Measurements from ENCODE around the gene AHCTF1.
"Not testable (repeated sequence)": the region's sequence is repeated elsewhere in the genome, so short reads cannot be mapped to it uniquely, and the experiment has no call there.

Gene AHCTF1

DNA sequence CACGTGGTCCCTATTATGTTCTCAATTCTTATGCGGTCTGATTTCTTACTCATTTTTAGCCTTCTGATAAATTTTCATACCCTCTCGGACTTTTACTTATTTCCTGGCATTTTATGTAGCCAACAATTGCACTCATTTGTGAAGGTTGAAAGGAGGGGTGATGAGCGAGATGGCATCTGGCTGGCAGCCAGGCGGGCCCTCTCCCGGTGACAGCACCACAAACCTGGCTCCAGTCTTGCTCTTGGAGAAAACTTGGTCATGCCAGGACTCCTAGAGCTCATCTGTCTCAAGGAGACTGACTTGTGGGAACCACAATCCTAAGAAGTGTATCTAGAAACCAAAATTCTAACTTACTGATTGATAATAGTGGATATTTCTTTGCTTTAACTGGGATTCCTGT lies 14.6 kb upstream of the AHCTF1 start:
- Mint-ChIP-seq H3K27me3 (no peaks in the 10 kb centered on the region), H3K36me3 (no peaks in the 10 kb centered on the region), H3K4me3 (no peak overlapping the region), H3K9me3 (peaks cover 4% of the 10 kb centered on the region), H3K27ac (no peak overlapping the region), H3K4me1 (no peaks in the 10 kb centered on the region)
- no peak for DNase-seq
- CTCF ChIA-PET = interaction anchor here (1.4 kb wide), 1 partner anchor 25 kb away, joined by 3 read pairs; no protein-coding TSS in a partner anchor

DNA sequence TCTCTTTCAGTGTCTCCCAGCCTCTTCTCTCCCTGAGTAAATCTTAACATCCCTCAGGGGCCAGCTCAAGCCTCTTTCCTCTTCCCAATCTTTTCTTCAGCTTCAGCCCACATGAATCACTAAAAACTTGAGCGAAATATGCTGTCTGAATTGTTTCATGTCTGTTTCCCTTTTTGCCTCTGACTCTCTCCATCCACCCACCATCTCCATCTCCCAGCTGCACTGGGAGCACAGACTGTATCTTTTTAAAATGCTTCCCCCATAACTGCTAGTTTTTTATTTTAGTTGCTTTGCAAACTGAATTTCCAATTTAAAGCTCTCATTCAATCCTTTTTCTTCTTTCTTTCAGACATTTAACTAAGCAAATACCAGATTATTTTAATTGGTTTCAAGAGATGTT lies 3.0 kb upstream of the AHCTF1 start:
- Mint-ChIP-seq H3K4me1 (peaks cover 21% of the 10 kb centered on the region), H3K36me3 (peaks cover 11% of the 10 kb centered on the region), H3K27ac (no peak overlapping the region), H3K9me3 (no peaks in the 10 kb centered on the region), H3K27me3 (peaks cover 10% of the 10 kb centered on the region), H3K4me3 (no peak overlapping the region)
- CTCF ChIA-PET = interaction anchor here (0.6 to 0.7 kb wide), 2 partner anchors 86 to 557 kb away, joined by 3 read pairs; no protein-coding TSS in a partner anchor
- no peak for DNase-seq

DNA sequence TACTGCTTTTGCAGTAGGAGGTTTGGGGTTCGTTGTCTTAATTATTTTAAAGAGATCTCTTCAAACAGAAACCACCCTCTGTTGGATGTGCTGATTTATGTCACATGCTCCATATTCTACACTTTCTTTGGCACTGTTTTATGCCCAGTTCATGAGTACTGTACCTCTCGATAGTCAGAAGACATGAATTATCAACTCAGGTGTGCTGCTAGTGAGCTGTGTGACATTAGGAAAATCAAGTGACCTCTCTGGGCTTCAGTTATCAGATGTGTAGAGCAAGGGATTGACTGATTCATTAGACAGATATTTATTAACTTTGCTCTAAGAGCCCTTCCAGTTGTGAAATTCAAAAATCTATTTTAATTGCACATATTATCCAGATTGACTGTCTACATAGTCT lies 2.1 kb upstream of the AHCTF1 start:
- no peak for DNase-seq
- Mint-ChIP-seq H3K27ac (no peak overlapping the region), H3K9me3 (no peaks in the 10 kb centered on the region), H3K27me3 (peaks cover 10% of the 10 kb centered on the region), H3K4me3 (no peak overlapping the region), H3K4me1 (peaks cover 27% of the 10 kb centered on the region), H3K36me3 (peaks cover 15% of the 10 kb centered on the region)
- CTCF ChIA-PET = no interaction called here

DNA sequence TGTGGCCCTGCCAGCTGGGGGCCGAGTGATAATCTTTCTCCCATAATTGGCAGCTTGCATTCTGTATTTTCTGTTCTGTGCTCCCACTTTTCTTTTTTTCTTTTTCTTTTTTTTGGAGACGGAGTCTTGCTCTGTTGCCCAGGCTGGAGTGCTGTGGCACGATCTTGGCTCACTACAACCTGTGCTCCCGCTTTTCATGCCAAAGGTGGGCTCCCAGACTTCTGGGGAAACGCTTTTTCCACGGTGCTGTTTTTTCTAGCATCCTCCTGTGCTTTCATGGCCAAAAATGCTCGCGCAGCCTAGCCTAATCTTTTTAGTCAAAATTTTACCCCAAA lies 585 bp upstream of the AHCTF1 start:
- CTCF ChIA-PET = no interaction called here
- Mint-ChIP-seq H3K27ac (peak overlapping the region; percentile 98), H3K36me3 (peaks cover 27% of the 10 kb centered on the region), H3K9me3 (no peaks in the 10 kb centered on the region), H3K27me3 (peaks cover 10% of the 10 kb centered on the region), H3K4me3 (peak overlapping the region; percentile 96), H3K4me1 (peaks cover 34% of the 10 kb centered on the region)
- DNase-seq = no peak

DNA sequence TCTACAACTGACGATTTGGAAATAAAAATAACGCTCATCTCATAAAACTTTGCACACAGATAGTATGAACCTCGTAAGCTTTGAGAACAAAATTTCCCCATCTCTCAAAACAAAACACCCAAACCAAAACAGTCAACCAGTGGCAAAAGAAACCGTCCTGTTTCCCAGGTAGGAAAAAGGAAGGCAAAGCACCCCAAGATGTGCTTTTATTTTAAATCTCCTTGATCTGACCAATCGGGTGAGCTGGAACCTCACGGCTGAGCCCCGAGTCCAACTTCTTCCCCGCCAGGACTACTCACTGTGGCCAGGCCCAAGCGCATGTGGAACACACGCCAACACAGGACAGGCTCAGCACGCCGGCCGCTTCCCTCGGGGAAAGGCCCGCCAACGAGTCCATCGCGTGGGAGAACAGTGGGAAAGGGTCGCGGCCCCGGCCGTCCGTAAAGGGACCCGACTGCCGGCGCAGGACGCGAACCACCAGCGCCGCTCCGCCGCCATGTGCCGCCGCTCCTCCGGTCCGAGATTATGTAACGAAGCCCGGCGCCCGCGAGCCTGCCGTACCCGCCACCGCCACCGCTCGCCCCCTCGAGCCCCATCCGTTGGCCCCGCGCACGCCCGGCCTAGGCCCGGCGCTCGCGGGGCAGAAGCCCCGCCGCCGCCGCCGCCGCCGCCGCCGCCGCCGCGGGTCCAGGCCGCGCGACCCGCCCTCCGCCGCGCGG lies 759 bp downstream of the AHCTF1 start:
- CTCF ChIA-PET = no interaction called here
- Mint-ChIP-seq H3K36me3 (peaks cover 40% of the 10 kb centered on the region), H3K27ac (peak overlapping the region; percentile 94), H3K4me1 (peaks cover 38% of the 10 kb centered on the region), H3K4me3 (peak overlapping the region; percentile 93), H3K9me3 (peaks cover 2% of the 10 kb centered on the region), H3K27me3 (peaks cover 10% of the 10 kb centered on the region)
- peak; percentile 63 for DNase-seq

DNA sequence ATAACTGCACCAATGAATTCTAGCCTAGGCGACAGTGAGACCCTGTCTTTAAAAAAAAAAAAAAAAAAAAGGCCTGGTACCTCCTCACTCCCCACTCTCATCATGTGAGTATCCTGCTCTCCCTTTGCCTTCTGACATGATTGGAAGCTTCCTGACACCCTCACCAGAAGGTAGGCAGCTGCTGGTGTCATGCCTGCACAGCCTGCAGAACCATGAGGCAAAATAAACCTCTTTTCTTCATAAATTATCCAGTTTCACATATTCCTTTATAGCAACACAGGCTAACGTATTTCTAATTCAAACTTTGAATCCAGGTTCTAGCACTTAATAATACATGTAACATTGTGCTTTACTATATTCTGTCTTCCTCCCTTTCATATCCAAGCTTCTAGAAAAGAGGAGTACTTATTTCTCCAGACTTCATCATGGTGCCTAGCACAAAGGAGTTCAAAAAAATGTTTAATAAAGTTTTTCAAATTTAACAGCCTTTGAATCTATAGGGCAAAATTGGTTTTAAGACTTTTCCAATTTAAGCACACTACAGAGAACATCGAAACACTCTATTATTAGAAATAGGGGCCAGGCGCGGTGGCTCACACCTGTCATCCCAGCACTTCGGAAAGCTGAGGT lies 5.6 kb downstream of the AHCTF1 start:
- peaks cover 40% of the 10 kb centered on the region for H3K4me1 Mint-ChIP-seq
- CTCF ChIA-PET = no interaction called here
- no peak for DNase-seq
- H3K4me3 Mint-ChIP-seq = no peak overlapping the region
- no peaks in the 10 kb centered on the region for H3K27me3 Mint-ChIP-seq
- no peak overlapping the region for H3K27ac Mint-ChIP-seq
- H3K9me3 Mint-ChIP-seq = peaks cover 3% of the 10 kb centered on the region
- peaks cover 56% of the 10 kb centered on the region for H3K36me3 Mint-ChIP-seq

DNA sequence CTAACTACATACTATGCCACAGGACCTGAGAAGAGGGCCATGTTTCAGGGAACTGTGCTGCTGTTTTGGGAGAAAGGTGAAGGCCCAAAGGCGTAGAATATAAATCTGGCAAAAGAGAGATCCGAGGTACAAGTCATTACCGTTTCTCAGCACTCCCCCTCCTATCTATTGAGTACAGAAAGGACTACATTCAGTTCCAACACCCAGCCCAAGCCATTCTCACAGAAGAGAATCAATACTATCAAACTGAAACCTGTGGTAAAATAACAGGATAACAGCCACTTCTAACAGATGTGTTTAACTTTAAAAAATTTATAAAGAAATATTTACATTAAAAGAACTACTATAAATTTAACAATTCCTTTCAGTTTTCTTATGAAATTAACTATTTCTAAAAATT lies 7.8 kb downstream of the AHCTF1 start:
- CTCF ChIA-PET = no interaction called here
- no peak overlapping the region for H3K4me3 Mint-ChIP-seq
- peaks cover 42% of the 10 kb centered on the region for H3K36me3 Mint-ChIP-seq

DNA sequence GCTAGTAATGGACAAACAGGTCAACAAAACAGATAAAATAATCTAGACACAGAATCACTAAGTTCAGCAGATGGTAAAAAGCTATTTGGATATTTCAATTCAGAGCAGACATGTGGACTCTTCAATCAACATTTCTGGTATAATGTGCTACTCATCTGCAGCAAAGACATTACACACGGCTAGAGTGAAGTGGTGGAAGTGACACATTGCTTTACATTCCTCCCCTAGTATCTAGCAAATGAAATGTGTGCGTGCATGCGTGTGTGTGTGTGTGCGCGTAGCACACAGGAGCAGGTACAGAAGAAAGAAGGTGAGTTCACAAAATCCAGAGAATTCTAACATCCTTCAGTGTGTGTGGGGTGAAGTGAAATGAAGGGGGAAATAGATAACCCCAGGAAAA lies 8.3 kb downstream of the AHCTF1 start:
- H3K4me1 Mint-ChIP-seq = peaks cover 19% of the 10 kb centered on the region
- no peak overlapping the region for H3K27ac Mint-ChIP-seq
- no peak overlapping the region for H3K4me3 Mint-ChIP-seq

More for the DNA sequence above, 7.8 kb downstream of the AHCTF1 start:
- peaks cover 24% of the 10 kb centered on the region for H3K4me1 Mint-ChIP-seq
- DNase-seq = no peak
- H3K9me3 Mint-ChIP-seq = peaks cover 3% of the 10 kb centered on the region
- no peak overlapping the region for H3K27ac Mint-ChIP-seq
- H3K27me3 Mint-ChIP-seq = no peaks in the 10 kb centered on the region

DNA sequence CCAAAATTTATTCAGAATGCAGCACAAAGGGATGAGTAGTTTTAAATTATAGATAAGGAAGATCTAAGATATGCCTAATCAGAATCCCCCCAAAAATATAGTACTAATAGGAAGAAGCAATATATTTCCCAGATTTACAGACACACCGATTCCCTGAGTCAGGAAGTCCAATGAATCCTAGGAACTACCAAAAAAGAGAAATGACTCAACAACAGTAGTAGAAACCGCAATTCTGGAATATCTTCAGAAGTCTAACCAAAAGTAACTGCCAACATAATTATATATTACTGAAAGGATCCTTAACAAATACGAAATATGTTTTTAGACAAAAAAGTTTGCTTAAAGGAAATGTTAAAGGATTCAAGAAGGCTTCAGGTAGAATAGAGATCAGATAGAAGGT lies 10.3 kb downstream of the AHCTF1 start:
- DNase-seq = no peak
- peaks cover 16% of the 10 kb centered on the region for H3K4me1 Mint-ChIP-seq
- CTCF ChIA-PET = no interaction called here

More for the DNA sequence above, 8.3 kb downstream of the AHCTF1 start:
- Mint-ChIP-seq H3K36me3 (peaks cover 42% of the 10 kb centered on the region), H3K27me3 (no peaks in the 10 kb centered on the region), H3K9me3 (peaks cover 3% of the 10 kb centered on the region)
- CTCF ChIA-PET = no interaction called here
- no peak for DNase-seq

DNA sequence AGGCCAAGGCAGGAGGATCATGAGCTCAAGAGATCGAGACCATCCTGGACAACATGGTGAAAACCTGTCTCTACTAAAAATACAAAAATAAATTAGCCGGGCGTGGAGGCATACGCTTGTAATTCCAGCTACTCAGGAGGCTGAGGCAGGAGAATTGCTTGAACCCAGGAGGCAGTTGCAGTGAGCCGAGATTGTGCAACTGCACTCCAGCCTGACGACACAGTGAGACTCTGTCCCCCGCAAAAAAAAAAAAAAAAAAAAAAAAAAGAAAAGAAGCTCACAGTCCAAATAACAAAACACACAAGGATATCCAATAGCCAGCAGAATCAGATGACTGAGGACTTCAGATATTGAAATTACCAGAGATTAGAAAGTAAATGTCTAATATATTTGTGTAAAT lies 11.8 kb downstream of the AHCTF1 start:
- no peaks in the 10 kb centered on the region for H3K27me3 Mint-ChIP-seq
- no peaks in the 10 kb centered on the region for H3K9me3 Mint-ChIP-seq
- CTCF ChIA-PET = no interaction called here

More for the DNA sequence above, 10.3 kb downstream of the AHCTF1 start:
- Mint-ChIP-seq H3K9me3 (peaks cover 3% of the 10 kb centered on the region), H3K27me3 (no peaks in the 10 kb centered on the region), H3K27ac (no peak overlapping the region), H3K36me3 (peaks cover 32% of the 10 kb centered on the region), H3K4me3 (no peak overlapping the region)

DNA sequence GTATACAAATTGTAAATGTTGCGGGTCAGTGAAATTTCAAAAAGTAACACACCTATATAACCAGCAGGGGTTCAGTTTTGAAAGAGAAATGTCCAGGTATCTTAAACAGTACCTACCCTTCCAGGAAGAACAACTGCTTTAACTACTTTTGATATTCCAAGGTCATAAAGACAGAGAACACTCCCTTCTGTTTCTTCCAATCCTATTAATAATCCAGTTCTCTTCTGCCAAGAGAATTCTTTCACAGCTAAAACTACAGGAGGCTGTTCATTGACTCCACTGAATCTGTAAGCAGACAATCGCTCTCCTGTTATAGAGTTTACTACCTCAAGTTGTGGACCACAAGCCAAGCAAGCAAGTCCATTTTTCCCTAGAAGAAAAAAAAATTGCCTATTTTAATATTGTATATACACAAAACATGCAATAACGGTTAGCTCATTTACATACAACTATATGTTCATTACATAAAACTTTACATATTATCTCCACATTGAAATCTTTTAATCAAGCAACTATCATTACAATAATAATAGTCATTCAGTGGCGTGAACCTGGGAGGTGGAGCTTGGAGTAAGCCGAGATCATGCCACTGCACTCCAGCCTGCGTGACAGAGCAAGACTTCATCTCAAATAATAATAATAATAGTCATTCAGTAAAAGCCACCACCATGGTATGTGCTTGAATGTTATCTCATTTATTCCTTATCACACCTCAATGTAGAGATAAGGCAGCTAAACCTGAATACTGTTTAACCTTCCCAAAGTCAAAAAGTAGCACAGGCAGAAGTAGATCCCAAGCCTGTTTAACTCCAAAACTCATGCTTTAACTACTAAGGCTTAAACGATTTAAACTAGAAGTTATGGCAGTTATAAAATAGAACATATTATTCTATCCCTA lies 15.5 kb downstream of the AHCTF1 start:
- CTCF ChIA-PET, DNase-seq, H3K27me3 Mint-ChIP-seq, H3K4me3 Mint-ChIP-seq, H3K4me1 Mint-ChIP-seq, H3K9me3 Mint-ChIP-seq, H3K27ac Mint-ChIP-seq: not testable (repeated sequence)
- peaks cover 23% of the 10 kb centered on the region for H3K36me3 Mint-ChIP-seq

More for the DNA sequence above, 11.8 kb downstream of the AHCTF1 start:
- DNase-seq = no peak
- Mint-ChIP-seq H3K27ac (no peak overlapping the region), H3K36me3 (peaks cover 24% of the 10 kb centered on the region), H3K4me3 (no peak overlapping the region), H3K4me1 (peaks cover 11% of the 10 kb centered on the region)

DNA sequence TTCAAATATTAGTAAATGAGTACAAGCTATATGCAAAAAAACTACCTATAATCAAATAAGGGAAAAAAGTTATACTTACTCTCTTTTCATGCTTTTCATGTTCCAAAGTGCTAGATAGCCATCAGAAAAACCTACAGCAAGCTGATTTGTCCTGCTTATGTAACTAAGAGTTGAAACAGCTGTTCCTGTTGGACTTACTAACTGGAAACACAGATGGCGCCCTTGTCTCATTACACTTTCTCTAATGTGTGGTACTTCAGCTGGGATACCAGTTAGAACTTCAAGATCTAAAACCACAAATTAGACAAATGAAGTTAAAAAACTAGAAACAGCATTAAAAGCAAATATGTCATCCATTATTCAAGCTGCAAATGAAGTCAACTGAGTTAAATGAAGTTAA lies 24.3 kb downstream of the AHCTF1 start:
- Mint-ChIP-seq H3K9me3 (no peaks in the 10 kb centered on the region), H3K27ac (no peak overlapping the region), H3K4me1 (peaks cover 2% of the 10 kb centered on the region), H3K4me3 (no peak overlapping the region), H3K27me3 (no peaks in the 10 kb centered on the region), H3K36me3 (peaks cover 41% of the 10 kb centered on the region)
- DNase-seq = peak; percentile 33
- CTCF ChIA-PET = interaction anchor here (0.8 to 2.6 kb wide), 5 partner anchors 18 to 306 kb away, joined by 3 to 19 read pairs (median 3); no protein-coding TSS in a partner anchor

DNA sequence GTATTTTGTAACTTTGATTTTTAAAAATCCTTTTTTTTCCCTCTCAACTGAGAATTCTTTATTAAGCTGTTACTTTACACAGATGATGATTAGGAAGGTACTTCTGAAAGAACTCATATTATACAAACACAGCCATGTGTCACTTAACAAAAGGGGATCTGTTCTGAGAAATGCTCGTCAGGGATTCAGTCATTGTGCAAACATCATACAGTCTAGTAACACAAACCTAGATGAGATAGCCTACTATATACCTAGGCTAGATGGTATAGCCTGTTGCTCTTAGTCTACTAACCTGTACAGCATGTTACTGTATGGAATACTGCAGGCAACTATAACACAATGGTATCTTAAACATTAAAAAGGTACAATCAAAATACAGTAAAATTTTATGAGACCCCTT lies 24.9 kb downstream of the AHCTF1 start:
- Mint-ChIP-seq H3K9me3 (no peaks in the 10 kb centered on the region), H3K4me1 (peaks cover 2% of the 10 kb centered on the region), H3K4me3 (no peak overlapping the region), H3K36me3 (peaks cover 45% of the 10 kb centered on the region), H3K27ac (no peak overlapping the region), H3K27me3 (no peaks in the 10 kb centered on the region)
- CTCF ChIA-PET = interaction anchor here (0.8 to 2.6 kb wide), 6 partner anchors 12 to 307 kb away, joined by 3 to 19 read pairs (median 3); no protein-coding TSS in a partner anchor
- DNase-seq = no peak

DNA sequence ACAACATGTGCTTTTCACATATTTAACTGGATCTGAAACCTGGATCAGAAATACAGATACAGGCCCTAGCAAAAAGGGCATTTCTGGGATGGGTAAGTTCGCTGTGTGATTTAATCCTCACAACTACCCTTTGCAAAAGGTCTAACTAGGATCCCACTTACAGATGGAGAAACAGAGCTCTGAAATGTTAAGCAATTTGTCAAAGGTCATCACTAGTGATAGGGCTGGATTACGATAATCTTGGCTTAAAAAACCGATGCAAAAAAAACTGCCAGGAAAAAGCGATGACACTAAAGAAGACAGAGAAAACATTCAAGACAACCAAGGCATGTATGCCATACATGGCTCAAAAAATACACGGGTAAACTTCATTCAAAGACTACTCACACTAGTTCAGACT lies 29.9 kb downstream of the AHCTF1 start:
- Mint-ChIP-seq H3K4me1 (peaks cover 2% of the 10 kb centered on the region), H3K9me3 (no peaks in the 10 kb centered on the region), H3K36me3 (peaks cover 58% of the 10 kb centered on the region)

More for the DNA sequence above, 29.9 kb downstream of the AHCTF1 start:
- H3K27me3 Mint-ChIP-seq = no peaks in the 10 kb centered on the region
- DNase-seq = no peak
- CTCF ChIA-PET = no interaction called here
- no peak overlapping the region for H3K27ac Mint-ChIP-seq
- no peak overlapping the region for H3K4me3 Mint-ChIP-seq
